ENCODE measurements around the gene C5orf46.

DNA sequence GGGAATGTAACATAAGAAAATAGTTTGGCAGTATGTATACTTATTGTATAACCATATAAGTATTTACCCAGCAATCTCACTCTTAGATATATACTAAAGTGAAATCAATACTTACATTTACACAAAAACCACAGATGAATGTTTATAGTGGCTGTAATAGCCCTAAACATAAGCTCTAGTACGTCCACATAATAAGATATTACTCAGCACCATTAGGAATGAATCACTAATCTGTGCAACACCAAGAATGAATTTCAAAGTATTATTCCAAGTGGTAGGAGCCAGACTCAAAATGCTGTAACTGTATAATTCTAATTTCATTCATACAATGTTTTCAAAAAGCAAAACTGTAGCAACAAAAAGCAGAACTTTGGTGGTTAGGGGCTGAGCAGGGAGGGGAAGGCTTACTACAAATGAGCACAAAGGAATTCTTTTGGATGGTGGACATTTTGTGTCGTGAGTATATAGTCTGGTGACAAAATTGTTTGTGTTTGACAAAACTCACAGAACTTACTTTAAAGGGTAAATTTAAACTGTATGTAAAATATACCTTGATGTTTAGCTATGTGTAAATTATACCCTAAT, 11.9 kb upstream of the C5orf46 start:
- no peak for TF ChIP-seq ESRRA (IDR thresholded peaks at IDR 0.05; ENCODE audit: borderline replicate concordance, low read length)
- no peak for TF ChIP-seq HMGXB4 (CRISPR knock-in tag; IDR thresholded peaks at IDR 0.05; ENCODE audit: borderline replicate concordance)
- no peak for TF ChIP-seq CTCF (IDR thresholded peaks at IDR 0.05)

Measured in A549 (cell line).